ENCODE data around the gene KCNH1.

- TF ChIP-seq CTCF (IDR thresholded peaks at IDR 0.05), result no peak
- no peak for TF ChIP-seq POLR2A (IDR thresholded peaks at IDR 0.05)
These were observed 376.3 kb downstream of the KCNH1 start for GRCh38 chr1:210757677-210758076.

Measured in lower leg skin (tissue), 3 donors.